ENCODE measurements around the gene TANGO6.
"Not testable (repeated sequence)": the region's sequence is repeated elsewhere in the genome, so short reads cannot be mapped to it uniquely, and the experiment has no call there.

TANGO6 gene

DNA sequence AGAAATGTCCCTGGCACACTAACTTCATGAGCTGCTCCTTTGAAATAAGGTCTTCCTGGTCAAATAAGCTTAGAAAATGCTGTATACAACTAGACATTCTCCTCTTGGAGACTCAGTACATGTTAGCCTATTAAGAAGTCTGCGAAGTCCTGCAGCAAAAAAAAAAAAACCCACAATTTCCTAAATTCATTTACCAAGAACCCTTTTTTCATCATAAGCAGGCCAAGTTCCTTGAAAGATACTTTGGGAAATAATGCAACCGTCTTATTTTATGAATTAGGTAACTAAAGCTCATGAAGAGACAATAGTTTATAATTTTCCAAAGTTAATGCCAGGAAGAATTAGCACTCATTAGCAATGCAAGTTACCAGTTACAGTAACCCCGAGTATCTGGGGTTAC lies 213.1 kb downstream of the TANGO6 start:
- DNase-seq (ENCODE audit: low read depth in 2 of 2), result no peak

DNA sequence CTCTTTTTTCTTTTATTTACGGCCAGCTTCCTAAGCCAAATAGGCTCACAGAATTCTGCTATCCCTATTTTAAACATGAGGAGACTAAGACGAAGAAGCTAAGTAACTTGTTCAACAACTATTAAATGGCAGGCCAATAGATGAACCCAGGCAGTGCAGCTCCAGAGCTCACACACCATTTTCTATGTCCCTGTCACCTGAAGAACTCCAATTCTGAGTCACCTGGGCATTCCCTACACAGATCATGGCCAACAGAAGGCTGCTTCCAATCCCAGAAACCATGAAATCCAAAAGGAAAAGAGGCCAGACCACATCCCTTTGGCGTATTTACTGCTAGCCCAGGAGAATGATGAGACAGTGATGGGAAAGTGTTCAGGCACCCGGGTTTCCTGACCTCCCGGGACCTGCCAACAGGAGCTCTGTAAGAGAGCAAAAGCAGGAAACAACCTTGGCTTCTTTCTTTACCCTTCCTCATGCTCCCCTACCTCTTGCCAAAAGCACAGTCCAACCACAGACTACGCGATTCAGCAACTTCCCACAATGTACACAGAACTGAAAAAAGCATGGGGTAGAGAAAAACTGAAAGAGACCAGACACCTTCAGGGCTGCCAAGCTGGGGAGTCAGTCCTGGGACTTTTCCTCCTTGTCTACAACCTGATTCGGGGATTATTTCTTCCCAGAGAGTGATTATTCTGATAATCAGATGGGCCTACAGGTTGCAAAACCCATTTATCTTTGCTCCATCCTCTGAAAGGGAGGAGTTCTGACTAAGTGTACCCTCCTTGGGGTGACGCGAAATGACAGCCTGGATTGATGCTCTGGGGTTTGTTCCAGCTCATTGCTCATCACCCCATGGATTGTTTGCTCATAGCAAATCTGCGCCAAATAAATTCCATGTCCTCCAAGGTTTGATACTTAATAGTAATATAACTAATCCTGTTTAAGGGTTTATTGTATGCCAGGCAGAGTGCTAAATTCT lies 214.4 kb downstream of the TANGO6 start:
- DNase-seq (ENCODE audit: low read depth in 2 of 2), result no peak

DNA sequence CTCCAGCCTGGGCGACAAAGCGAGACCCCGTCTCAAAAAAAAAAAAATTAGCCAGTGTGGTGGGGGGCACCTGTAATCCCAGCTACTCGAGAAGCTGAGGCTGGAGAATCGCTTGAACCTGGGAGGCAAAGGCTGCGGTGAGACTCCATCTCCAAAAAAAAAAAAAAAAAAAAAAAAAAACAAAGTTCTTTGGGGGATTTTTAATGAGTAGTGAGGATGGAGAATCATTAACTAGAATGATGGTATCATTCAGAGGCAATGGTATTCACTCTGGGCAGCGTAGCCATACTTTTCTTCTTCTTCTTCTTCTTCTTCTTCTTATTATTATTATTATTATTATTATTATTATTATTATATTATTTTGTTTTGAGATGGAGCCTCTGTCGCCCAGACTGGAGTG lies 220.2 kb downstream of the TANGO6 start:
- not testable (repeated sequence) for DNase-seq (ENCODE audit: low read depth in 2 of 2)

DNA sequence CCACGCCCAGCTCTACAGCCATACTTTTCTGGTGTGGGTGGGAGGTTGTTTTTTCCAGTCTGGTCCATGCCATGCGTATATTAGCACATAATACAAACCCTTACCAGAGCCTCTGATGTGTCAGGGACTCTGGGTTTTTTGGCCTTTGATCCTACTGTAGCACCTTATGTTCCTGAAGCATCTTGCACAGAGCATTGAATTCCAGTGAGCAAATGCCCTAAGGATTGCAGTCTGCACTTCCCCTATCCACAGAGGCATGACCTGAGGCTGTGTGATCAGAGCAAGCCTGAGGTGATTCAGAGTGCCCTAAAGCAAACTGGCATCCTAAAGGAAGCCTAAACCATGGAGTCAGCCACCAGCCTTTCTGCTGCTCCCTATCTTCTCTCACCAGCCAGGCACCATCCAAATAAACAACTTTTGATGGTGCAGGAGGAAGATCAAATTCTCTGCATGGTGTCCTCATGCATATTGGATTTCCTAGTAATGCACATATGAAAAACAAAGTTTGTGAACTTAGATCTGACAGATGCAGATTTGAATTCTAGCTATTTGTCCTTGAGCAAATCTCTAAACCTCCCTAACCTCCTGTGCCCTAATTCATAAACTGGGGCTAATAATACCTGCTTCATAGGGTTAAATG lies 220.9 kb downstream of the TANGO6 start:
- no peak for DNase-seq (ENCODE audit: low read depth in 2 of 2)

DNA sequence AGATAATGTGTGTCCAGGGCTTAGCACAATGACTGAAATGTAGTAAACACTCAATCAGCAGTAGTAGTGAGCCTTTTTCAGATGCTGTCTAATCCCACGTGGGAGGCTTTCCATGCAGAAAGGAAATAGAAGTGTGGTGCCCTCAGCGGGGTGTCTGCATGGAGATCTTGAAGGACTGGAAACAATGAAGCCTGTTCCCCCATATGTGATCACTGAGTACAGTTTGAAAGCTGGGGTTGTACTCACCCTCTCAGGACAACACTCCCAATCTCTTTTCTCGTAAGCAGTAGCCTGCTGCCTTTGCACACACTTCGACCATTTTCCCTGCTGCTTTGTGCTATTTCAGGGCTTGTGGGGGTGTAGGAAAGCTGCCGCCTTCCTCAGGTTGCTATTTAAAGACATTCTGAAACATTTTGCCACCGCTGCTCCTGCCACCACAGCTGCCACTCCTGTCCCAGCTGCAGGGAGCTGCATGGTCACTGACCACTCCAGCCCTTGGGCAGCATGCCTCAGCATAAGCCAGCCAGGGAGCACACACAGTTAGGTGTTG lies 221.5 kb downstream of the TANGO6 start:
- DNase-seq (ENCODE audit: low read depth in 2 of 2), result no peak

DNA sequence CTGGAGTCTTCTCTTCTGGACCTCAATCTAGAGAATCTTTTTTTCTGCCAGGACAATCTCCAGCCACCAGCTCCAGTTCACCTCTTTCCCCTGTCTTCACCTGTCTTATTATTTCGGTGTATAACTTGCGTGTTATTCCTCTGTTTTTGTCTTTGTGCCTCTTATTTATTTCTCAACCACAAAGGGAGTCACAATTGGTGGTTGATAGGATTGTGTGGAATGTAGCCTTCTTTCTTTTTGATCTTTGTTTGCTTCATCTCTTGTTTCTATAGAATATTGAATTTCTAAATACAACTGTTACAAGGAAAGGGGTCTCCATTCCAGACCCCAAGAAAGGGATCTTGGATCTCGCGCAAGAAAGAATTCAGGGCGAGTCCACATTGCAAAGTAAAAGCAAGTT lies 226.2 kb downstream of the TANGO6 start:
- no peak for DNase-seq (ENCODE audit: low read depth in 2 of 2)

DNA sequence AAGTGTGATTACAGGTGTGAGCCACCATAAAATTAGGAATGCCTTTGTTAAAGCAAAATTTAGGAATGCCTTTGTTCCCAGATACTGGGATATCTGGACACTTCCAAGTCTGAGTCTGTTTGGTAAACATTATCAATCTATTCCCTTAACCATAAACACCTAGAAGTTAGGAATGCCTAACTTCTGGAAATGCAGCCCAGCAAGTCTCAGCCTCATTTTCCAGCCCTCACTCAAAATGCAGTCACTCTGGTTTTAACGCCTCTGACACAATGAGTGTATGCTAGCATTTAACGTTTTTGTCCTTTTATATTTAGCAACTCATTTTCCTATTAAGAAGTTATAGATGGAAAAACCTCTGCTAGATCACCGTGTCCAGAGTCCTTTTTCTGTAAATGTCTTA lies 227.7 kb downstream of the TANGO6 start:
- no peak for DNase-seq (ENCODE audit: low read depth in 2 of 2)

DNA sequence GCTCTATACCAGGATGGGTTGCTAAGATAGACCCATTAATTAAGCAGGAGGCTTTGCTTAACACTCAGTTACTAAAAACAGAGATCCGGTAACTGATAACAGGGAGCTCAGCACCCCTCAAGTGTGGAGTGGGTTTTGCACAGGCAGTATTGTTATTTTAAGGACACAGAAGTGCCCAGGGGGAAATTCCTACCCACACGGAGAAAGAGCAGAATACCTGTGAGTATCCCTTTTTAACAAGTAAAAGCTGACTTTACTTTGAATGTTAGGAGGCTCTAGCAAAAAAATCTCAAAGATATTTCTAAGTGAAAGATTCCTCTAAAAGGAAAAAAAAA lies 229.3 kb downstream of the TANGO6 start:
- DNase-seq (ENCODE audit: low read depth in 2 of 2), result no peak

DNA sequence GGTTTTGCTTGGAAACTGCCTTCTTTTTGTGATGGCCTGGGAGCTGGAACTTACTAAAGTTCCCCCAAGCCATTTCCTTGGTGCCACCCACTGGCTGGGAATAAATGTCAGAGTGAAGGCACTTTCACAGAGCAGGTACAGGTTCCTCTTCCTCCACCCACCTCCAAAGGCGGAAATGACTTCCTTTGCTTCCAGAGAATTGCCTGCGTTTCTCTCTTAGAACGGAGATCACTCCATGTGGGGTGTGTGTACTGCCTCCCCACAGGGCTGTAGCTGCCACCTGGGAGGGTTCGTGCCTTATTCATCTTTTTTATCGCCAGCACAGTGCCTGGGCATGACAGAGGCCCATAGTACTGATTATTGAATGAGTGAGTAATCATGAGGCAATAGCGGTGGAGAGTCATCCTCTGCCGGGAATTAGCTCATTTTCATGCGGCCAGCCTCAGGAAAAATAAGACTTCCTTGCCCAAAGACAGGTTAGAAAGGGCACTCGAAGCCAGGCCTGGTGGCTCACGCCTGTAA lies 229.9 kb downstream of the TANGO6 start:
- DNase-seq (ENCODE audit: low read depth in 2 of 2), result no peak

DNA sequence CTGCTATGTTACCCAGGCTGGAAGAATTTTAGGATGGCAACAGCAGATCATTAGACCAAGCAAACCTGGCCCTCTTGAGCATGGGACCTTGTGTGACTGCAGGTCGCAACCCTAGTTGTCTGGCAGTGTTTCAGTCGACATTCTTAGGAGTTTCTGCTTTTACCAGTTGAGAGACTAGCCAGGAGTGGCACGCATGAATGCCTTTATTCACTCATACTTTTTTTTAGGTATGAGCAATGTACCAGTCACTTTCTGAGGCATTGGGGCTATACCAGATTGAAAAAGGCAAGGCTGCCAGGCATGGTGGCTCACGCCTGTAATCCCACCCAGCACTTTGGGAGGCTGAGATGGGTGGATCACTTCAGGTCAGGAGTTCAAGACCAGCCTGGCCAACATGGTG lies 233.9 kb downstream of the TANGO6 start:
- no peak for DNase-seq (ENCODE audit: low read depth in 2 of 2)

DNA sequence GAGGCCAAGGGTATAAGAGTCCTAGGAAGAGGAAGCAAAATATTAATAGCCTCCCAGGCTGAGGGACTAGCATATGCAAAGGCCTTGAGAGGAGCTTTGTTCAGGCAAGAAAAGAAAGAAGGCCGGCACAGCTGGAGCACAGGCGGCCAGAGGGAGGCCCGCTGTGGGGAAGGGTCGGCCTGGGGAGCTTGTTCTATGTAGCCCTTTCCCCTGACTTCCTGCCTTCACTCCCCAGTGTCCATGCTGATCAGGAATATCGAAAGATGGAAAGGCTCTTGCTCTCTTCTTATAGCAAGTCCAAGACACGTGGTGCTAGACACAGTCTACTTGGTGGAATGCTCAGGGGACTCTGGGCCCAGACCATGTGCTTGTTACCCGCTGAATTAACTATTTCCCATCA lies 234.7 kb downstream of the TANGO6 start:
- no peak for DNase-seq (ENCODE audit: low read depth in 2 of 2)

DNA sequence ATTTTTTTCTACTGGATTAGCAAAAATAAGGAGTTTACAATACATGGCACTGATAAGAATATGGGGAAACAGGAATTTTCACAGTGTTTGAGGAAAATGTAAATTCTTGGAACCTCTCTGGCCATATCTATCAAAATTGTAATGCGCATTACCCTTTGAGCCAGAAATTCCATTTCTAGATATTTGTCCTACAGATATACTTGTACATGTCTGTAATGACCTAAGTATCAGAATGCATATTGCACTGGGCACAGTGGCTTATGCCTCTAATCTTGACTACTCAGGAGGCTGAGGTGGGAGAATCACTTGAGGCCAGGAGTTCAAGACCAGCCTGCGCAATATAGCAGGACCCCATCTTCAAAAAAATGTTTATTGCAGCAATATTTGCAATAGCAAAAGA lies 236.4 kb downstream of the TANGO6 start:
- no peak for DNase-seq (ENCODE audit: low read depth in 2 of 2)

DNA sequence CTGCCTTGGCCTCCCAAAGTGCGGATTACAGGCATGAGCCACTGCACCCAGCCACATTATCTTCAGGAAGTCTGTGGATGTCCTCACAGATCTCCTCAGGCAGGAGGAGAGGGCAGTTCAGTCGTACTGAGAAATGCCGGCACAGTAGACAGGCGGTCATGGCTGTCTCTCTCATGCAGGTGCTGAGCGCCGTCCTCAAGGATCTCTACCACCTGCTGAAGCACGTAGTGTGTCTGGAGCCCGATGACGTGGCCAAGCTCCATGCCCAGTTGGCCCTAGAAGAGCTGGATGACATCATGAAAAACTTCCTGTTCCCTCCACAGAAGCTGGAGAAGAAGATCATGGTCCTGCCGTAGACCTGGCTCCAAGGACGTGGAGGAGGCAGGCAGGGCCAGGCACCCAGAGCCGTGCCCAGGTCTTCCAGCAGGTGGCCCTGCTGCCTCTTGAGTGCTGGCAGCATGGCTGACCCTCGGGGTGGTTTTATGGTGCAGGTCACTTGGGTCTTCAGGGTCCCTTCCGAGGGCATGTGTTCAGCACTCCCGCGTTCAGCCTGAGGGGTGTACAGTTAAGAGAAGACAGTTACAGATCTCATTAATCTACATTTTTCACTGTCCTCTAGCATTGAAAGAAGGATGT lies 240.1 kb downstream of the TANGO6 start:
- DNase-seq (ENCODE audit: low read depth in 2 of 2), result no peak

DNA sequence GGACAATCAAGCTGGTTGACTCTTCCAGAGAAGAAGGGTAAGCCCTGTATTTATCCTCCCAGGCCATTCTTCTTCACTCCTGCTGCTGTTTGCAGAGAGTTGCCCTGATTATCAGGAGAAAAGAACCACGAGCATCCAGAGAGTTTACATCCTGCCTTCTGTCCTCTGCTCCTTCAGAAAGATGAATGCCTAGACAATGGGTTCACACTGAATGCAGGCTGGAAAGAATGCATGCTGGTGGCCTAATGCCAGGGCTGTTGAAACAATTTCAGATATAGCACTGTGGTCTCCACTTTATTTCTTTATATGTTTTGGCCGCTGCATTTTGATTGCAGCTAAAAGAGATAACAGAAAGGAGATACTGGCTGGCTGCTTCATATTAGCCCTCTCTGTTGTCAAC lies 241.0 kb downstream of the TANGO6 start:
- no peak for DNase-seq (ENCODE audit: low read depth in 2 of 2)

DNA sequence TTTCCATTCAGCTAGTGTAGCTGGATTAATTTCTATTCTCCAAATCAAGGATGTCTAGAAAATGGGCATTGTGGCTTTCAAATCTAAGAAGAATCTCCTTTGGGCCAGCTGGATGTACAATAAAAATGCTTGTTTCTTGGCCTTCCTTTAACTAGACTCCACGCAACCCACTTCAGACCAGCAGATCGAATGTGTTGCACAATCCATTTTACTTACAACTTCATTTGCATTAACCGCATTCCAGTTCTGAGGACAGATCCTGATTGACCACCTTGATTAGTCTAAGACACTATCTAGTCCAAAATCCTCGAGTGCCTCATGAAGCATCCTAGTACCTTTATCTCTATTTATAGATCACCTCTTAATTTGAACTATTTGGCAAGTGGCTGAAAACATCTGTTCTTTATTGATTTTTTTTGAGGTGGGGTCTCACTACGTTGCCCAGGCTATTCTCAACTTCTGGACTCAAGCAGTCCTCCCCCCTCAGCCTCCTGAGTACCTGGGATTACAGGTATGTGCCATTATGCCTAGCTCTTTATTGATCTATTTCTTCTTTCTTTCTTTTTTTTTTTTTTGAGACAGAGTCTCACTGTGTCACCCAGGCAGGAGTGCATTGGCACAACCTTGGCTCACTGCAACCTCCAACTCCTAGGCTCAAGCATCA lies 241.8 kb downstream of the TANGO6 start:
- DNase-seq (ENCODE audit: low read depth in 2 of 2), result no peak

DNA sequence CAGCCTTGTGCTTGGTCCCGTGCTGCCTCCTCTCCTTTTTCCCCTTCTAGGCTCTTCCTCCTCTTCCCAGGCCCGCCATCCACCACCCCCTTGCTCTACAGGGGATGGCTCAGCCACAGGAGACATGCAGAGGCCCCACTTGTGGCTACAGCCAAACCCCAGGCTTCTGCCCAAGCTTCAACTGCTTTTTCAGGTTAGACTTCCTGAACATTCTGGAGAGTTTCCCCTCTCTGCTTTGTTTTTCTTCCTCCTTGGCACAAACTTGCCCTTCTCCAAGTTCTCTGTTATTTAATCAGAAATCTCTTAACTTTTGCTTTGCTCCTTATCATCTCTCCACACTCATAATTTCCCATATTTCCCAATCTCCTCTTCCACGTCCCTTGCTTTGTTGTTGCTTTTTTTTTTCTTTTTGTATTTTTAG lies 243.8 kb downstream of the TANGO6 start:
- DNase-seq (ENCODE audit: low read depth in 2 of 2), result no peak

DNA sequence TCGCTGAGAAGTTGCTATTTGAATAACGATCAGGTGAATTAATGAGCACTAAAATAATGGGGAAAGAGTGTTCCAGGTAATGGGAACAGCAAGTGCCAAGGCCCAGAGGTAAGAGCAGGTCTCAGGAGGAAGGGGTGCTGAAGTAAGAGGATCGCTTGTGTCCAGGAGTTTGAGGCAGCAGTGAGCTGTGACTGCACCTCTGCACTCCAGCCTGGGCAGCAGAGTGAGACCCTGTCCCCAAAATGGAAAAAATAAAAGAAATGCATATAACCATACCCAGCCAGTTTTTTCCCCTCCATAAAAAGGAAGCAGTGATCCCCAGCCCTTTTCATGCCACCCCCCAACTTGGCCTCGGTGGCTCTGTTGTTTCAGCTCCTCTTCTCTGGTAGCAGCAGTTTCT lies 245.4 kb downstream of the TANGO6 start:
- DNase-seq (ENCODE audit: low read depth in 2 of 2), result no peak

DNA sequence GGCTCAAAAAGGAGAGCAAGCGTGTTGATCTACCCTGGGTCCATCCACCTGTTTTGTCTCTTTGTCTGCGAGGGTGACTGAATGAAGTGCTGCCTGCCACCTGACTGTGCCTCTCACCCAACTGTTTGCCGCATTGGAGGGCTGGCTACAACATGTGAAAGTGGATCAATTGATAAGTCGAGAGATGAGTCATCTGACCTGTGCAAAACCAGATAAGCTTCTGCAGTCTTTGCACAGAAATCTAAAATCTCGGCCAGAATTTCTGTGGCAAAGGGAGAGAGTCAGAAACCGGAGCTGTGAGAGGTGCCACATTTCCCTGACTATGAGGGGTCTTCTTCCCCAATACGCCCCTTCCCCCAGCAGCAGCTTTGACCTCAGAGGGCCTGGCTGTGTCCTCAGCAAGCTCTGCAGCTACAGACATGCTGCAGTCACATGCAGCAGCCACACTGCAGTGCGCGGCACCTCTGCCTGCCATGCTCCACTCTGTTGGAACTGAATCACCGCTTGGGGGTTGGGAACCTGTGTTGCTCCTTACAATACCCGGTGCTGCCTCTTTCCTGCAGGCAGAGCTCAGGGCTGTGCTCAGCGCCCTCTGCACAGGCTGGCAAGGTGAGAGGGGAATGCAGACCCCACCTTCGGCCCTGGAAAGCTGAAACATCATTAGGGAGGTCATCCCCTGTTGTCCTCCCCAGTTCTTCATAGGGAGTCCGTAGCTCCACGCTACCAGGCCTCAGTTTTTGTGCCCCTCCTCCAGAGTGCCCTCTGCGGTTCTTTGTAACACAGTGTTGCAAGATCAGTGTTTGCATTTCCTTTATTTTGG lies 246.0 kb downstream of the TANGO6 start:
- DNase-seq (ENCODE audit: low read depth in 2 of 2), result no peak

DNA sequence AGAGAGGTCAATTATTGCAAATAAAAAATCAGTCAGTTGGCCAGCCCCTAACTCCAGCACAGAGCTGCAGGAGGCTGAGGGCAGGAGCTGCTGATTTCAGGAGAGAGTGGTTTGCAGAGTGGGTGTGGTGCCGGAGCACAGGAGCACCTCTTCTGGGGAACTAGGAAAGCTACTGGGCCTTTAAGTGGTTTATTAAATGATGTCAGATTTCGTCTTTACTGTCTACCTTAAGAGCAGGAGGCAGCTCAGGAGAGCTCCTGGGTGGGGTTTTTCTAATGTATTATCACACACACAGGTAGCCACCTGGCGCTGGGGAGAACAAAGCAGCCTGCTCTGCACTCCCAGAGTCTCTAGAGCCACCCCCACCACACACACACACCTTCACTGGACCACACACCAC lies 250.6 kb downstream of the TANGO6 start:
- no peak for DNase-seq (ENCODE audit: low read depth in 2 of 2)

DNA sequence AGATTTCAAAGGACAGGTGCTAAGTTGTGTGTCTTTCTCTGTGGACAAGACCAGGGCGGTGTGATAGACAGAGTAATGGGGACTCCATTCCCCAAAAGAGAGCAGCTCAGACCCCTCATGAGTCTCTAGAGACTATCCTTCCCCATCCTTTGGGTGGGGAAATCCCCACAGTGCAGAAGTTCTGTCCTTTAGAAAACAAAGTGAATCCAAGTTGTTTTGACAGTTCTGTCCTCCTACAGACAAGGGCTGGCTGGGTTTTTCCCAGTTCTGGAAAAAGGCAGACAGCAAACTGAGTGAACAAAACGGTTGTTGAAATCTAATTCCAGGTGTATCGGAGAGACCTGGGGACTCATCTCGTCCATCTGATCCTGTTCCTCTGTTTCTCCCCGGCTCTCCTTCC lies 251.2 kb downstream of the TANGO6 start:
- DNase-seq (ENCODE audit: low read depth in 2 of 2), result no peak

DNA sequence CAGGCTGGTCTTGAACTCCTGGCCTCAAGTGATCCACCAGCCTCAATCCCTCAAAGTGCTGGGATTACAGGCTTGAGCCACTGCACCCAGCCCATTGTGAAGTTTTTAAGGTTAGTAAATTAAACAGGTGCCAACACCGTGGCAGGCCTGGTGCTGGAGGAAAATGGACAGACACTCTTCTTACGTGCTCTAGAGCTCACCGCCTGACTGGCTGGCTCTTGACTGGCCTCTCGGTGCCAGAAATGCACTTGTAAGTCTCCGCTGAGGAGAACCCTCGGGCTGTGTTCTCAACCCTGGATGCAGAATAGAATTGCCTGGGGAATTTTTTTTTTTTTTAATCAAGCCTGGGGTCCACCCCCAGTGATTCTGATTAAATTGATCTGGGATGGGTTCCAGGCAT lies 251.9 kb downstream of the TANGO6 start:
- DNase-seq (ENCODE audit: low read depth in 2 of 2), result no peak
